ENCODE measurements around the gene CHST15.

- TF ChIP-seq EZH2 (IDR thresholded peaks at IDR 0.05; ENCODE audit: insufficient read depth, poor library complexity, severe bottlenecking): peak; percentile 84
- 0 out of 2 replicates have a peak, but pooled peaks have one; percentile 78 for TF ChIP-seq EZH2phosphoT487 (IDR thresholded peaks at IDR 0.05; ENCODE audit: insufficient read depth, low read depth)
Observed at GRCh38 chr10:124093774-124094418, 498 bp upstream of the CHST15 start.
